SKM-1 (cell line): ENCODE measurements around the gene ITPKA.

Experiments used
- DNase-seq: peaks from one replicate; lab custom pipeline; 2025; ENCODE audit not compliant: unreplicated experiment; lab: John Stamatoyannopoulos, UW

Gene ITPKA

GRCh38 chr15:41489641-41490040, 4.0 kb upstream of the ITPKA start:
- no peak for DNase-seq

- DNase-seq: no peak
Measured at GRCh38 chr15:41490355-41490754, 3.3 kb upstream of the ITPKA start.

GRCh38 chr15:41491889-41492288, 1.8 kb upstream of the ITPKA start:
- no peak for DNase-seq

GRCh38 chr15:41492597-41493204, 973 bp upstream of the ITPKA start:
- DNase-seq: no peak

GRCh38 chr15:41493902-41494189, 172 bp downstream of the ITPKA start:
- no peak for DNase-seq

GRCh38 chr15:41494190-41494921, 682 bp downstream of the ITPKA start:
- no peak for DNase-seq

- no peak for DNase-seq
Measured at GRCh38 chr15:41494922-41495735, 1.5 kb downstream of the ITPKA start.

GRCh38 chr15:41495736-41496599, 2.3 kb downstream of the ITPKA start:
- DNase-seq: no peak

GRCh38 chr15:41498657-41499056, 5.0 kb downstream of the ITPKA start:
- no peak for DNase-seq

- no peak for DNase-seq
Measured at GRCh38 chr15:41499109-41499851, 5.6 kb downstream of the ITPKA start.

GRCh38 chr15:41501191-41501917, 7.7 kb downstream of the ITPKA start:
- DNase-seq: no peak

- DNase-seq: no peak
Measured at GRCh38 chr15:41501931-41502794, 8.5 kb downstream of the ITPKA start.

GRCh38 chr15:41502795-41503668, 9.4 kb downstream of the ITPKA start:
- no peak for DNase-seq

- DNase-seq: no peak
Measured at GRCh38 chr15:41503669-41504010, 10.0 kb downstream of the ITPKA start.

- no peak for DNase-seq
Measured at GRCh38 chr15:41504751-41505492, 11.2 kb downstream of the ITPKA start.

- no peak for DNase-seq
Measured at GRCh38 chr15:41505776-41506175, 12.1 kb downstream of the ITPKA start.

- DNase-seq: no peak
Measured at GRCh38 chr15:41506796-41507341, 13.2 kb downstream of the ITPKA start.
